ENCODE measurements around the gene ITGBL1.

ITGBL1 gene

DNA sequence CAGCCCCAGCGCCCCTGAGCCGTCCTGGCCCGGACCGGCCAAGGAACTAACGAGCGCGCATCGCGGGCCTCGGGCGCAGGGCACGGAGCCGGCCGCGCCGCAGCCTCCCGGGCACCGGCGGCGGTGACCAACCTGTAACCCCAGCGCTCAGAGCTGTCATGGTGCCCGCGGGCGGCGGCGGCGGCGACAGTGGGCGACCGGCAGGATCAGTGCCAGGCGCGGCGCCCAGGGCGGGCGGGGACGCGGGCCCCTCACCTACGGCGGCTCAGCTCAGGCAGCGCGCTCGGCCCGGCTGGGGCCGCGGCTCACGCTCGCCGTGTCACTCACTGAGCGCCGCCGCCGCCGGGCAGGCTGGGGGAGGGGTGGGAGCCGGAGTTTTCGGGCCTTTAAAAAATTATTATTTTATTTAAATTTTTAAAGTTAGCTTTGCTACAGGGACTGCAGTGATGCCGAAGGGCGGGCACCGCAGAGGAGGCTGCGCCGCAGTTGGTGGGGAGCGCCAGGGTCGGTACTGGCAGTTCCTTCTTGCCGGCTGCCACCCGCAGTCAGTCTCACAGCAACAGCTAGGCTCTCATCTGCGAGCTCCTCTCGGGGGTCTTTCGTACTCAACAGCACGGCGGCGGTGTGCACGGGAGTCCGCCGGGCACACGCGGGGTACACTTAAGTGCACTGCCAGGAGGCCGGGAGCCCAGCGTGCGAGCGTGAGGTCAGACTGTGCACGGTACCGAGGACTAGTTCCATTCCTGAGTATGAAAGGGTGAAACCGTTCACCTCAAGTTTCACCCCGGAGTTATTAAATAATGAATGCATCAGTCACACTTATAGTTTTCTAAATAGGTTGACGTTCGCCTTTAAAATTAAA is 36.1 kb upstream of the ITGBL1 start, which contains the start of gene NALCN:
Gene NALCN (minus strand): TSS at position 328 of the 862 bp plus-strand sequence. CDS start 17,382 bp downstream, outside the sequence.
- peak within 1 kb of the TSS; percentile 45 for H3K4me3 ChIP-seq (replicated peaks; ENCODE audit: low read depth, low read length)
- TF ChIP-seq, protein P1, sequence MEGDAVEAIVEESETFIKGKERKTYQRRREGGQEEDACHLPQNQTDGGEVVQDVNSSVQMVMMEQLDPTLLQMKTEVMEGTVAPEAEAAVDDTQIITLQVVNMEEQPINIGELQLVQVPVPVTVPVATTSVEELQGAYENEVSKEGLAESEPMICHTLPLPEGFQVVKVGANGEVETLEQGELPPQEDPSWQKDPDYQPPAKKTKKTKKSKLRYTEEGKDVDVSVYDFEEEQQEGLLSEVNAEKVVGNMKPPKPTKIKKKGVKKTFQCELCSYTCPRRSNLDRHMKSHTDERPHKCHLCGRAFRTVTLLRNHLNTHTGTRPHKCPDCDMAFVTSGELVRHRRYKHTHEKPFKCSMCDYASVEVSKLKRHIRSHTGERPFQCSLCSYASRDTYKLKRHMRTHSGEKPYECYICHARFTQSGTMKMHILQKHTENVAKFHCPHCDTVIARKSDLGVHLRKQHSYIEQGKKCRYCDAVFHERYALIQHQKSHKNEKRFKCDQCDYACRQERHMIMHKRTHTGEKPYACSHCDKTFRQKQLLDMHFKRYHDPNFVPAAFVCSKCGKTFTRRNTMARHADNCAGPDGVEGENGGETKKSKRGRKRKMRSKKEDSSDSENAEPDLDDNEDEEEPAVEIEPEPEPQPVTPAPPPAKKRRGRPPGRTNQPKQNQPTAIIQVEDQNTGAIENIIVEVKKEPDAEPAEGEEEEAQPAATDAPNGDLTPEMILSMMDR (IDR thresholded peaks at IDR 0.05; ENCODE audit: low read depth, low read length, missing control alignments), result no peak
- DNase-seq (ENCODE audit: extremely low read depth, low read depth), result no peak

GRCh38 chr13:101417043-101417406 is 35.5 kb upstream of the ITGBL1 start:
- no peak for DNase-seq (ENCODE audit: extremely low read depth, low read depth)
- TF ChIP-seq, protein P1 (IDR thresholded peaks at IDR 0.05; ENCODE audit: low read depth, low read length, missing control alignments), result no peak
- H3K4me3 ChIP-seq (replicated peaks; ENCODE audit: low read depth, low read length), result peak overlapping the region; percentile 45; the same call in 1 of the 2 replicates

GRCh38 chr13:101417501-101417900 is 35.0 kb upstream of the ITGBL1 start:
- TF ChIP-seq, protein P1 (IDR thresholded peaks at IDR 0.05; ENCODE audit: low read depth, low read length, missing control alignments), result no peak
- no peak for DNase-seq (ENCODE audit: extremely low read depth, low read depth)
- H3K4me3 ChIP-seq (replicated peaks; ENCODE audit: low read depth, low read length), result no peak overlapping the region

DNA sequence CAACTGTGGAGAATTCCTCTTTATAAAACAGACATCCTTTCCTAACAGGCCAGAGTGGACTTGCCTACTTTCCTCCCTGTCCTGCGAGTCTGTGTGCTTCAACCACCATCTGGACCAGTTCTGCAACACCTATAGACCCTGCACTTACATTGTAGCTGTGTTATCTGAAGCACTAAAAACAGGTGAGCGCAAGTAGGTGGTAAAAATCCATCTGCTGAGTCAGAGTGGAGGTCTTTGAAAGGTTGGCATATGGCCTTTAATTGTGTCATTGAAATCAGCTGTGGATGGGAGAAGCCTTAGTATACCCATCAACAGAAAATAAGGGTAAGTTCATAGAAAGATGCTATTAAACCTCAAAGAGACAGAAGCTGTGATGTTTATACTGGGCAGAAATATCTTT is 28.6 kb upstream of the ITGBL1 start:
- TF ChIP-seq, protein P1 (IDR thresholded peaks at IDR 0.05; ENCODE audit: low read depth, low read length, missing control alignments), result no peak
- DNase-seq (ENCODE audit: extremely low read depth, low read depth), result no peak
- H3K4me3 ChIP-seq (replicated peaks; ENCODE audit: low read depth, low read length), result no peak overlapping the region

GRCh38 chr13:101424381-101425155 is 27.9 kb upstream of the ITGBL1 start:
- no peak for DNase-seq (ENCODE audit: extremely low read depth, low read depth)
- TF ChIP-seq, protein P1 (IDR thresholded peaks at IDR 0.05; ENCODE audit: low read depth, low read length, missing control alignments), result no peak
- no peak overlapping the region for H3K4me3 ChIP-seq (replicated peaks; ENCODE audit: low read depth, low read length)

GRCh38 chr13:101425156-101425471 is 27.4 kb upstream of the ITGBL1 start:
- no peak for DNase-seq (ENCODE audit: extremely low read depth, low read depth)
- no peak overlapping the region for H3K4me3 ChIP-seq (replicated peaks; ENCODE audit: low read depth, low read length)

More at GRCh38 chr13:101425156-101425471, 27.4 kb upstream of the ITGBL1 start:
- TF ChIP-seq, protein P1 (IDR thresholded peaks at IDR 0.05; ENCODE audit: low read depth, low read length, missing control alignments), result no peak

All from HFF-Myc (cell line).